ENCODE measurements around the gene DYSF. TPM values are rescaled to one million over a fixed set of nuclear protein-coding genes. Genes with fewer than 3 reads are reported as not detected.

The DYSF gene
- total RNA-seq, 1 experiment from 2014 or later, result 0.31 TPM

GRCh38 chr2:71661782-71662181, 208.4 kb downstream of the DYSF start:
- no peaks in the 10 kb centered on the region for H3K36me3 ChIP-seq (ENCODE audit: control insufficient read depth, insufficient read depth, low read length)
- no peak for ATAC-seq
- ChIA-PET CTCF (no interaction called here), POLR2A (no interaction called here)
- no TSS peak for BruUV-seq (replicated peaks)
- TF ChIP-seq, protein P1, sequence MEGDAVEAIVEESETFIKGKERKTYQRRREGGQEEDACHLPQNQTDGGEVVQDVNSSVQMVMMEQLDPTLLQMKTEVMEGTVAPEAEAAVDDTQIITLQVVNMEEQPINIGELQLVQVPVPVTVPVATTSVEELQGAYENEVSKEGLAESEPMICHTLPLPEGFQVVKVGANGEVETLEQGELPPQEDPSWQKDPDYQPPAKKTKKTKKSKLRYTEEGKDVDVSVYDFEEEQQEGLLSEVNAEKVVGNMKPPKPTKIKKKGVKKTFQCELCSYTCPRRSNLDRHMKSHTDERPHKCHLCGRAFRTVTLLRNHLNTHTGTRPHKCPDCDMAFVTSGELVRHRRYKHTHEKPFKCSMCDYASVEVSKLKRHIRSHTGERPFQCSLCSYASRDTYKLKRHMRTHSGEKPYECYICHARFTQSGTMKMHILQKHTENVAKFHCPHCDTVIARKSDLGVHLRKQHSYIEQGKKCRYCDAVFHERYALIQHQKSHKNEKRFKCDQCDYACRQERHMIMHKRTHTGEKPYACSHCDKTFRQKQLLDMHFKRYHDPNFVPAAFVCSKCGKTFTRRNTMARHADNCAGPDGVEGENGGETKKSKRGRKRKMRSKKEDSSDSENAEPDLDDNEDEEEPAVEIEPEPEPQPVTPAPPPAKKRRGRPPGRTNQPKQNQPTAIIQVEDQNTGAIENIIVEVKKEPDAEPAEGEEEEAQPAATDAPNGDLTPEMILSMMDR (IDR thresholded peaks at IDR 0.05), result no peak
- TF ChIP-seq, protein P2, sequence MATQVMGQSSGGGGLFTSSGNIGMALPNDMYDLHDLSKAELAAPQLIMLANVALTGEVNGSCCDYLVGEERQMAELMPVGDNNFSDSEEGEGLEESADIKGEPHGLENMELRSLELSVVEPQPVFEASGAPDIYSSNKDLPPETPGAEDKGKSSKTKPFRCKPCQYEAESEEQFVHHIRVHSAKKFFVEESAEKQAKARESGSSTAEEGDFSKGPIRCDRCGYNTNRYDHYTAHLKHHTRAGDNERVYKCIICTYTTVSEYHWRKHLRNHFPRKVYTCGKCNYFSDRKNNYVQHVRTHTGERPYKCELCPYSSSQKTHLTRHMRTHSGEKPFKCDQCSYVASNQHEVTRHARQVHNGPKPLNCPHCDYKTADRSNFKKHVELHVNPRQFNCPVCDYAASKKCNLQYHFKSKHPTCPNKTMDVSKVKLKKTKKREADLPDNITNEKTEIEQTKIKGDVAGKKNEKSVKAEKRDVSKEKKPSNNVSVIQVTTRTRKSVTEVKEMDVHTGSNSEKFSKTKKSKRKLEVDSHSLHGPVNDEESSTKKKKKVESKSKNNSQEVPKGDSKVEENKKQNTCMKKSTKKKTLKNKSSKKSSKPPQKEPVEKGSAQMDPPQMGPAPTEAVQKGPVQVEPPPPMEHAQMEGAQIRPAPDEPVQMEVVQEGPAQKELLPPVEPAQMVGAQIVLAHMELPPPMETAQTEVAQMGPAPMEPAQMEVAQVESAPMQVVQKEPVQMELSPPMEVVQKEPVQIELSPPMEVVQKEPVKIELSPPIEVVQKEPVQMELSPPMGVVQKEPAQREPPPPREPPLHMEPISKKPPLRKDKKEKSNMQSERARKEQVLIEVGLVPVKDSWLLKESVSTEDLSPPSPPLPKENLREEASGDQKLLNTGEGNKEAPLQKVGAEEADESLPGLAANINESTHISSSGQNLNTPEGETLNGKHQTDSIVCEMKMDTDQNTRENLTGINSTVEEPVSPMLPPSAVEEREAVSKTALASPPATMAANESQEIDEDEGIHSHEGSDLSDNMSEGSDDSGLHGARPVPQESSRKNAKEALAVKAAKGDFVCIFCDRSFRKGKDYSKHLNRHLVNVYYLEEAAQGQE (IDR thresholded peaks at IDR 0.05; ENCODE audit: insufficient read depth in 1 of 2, low read depth in 2 of 2, low read length in 1 of 2), result no peak
- TF ChIP-seq TCF7L2 (IDR thresholded peaks at IDR 0.05; ENCODE audit: low read depth, low read length) (no peak), POLR2AphosphoS5 (IDR thresholded peaks at IDR 0.05; ENCODE audit: low read depth, low read length) (no peak), SIN3A (IDR thresholded peaks at IDR 0.05; ENCODE audit: borderline replicate concordance, insufficient read depth, low read depth, low read length) (no peak)
- no peak overlapping the region for H3K4me3 ChIP-seq (ENCODE audit: low read depth in 2 of 2, low read length in 2 of 2)
- no peaks in the 10 kb centered on the region for H3K27me3 ChIP-seq (ENCODE audit: control insufficient read depth, insufficient read depth, low read length)
- H3K9me3 ChIP-seq (ENCODE audit: control insufficient read depth, insufficient read depth, low read depth, low read length), result no peaks in the 10 kb centered on the region
- intact Hi-C loops (cut with micrococcal nuclease; ENCODE audit: unreplicated experiment), result no loop called here
- no peak overlapping the region for H3K27ac ChIP-seq (ENCODE audit: low read length)
- no peak for DNase-seq (ENCODE audit: low read depth, low spot score)
- no peaks in the 10 kb centered on the region for H3K4me1 ChIP-seq (ENCODE audit: control insufficient read depth, insufficient read depth, low read length)
- in situ Hi-C loops (cut with HindIII; ENCODE audit: low pct_unique_long_range_greater_than_20kb, low sequenced_read_pairs), result no loop called here

DNA sequence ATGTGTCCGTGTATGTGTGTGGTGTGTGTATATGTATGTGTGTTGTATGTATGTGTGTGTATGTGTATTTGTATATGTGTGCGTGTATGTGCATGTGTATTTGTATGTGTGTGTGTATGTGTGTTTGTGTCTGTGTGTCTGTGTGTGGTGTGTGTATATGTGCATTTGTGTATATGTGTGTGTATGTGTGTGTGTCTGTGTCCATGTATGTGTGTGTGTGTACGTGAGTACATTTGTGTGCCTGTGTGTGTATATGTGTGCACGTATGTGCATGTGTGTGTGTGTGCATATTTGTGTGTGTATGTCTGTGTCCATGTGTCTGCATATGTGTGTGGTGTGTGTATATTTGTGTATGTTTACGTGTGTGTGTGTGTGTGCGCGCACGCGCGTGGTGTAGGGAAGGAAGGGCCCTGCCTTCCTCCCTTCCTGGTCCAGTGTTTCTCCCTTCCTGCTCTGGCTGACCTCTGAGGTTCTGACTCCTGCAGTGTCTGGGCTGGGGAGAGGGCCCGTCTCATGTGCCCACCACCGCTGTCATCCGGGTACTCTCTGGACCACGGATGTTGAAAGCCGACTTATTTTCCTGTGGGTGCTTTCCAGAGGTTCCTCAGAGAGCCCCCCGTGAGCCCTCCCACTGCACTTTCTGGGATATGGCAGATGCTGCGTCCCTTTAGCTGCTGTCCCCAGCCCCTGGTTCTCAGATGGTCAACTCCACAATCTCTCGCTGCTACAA, 209.5 kb downstream of the DYSF start:
- no peak for DNase-seq (ENCODE audit: low read depth, low spot score)
- TF ChIP-seq, protein P2 (IDR thresholded peaks at IDR 0.05; ENCODE audit: insufficient read depth in 1 of 2, low read depth in 2 of 2, low read length in 1 of 2), result no peak
- TF ChIP-seq SIN3A (IDR thresholded peaks at IDR 0.05; ENCODE audit: borderline replicate concordance, insufficient read depth, low read depth, low read length) (no peak), POLR2AphosphoS5 (IDR thresholded peaks at IDR 0.05; ENCODE audit: low read depth, low read length) (no peak), TCF7L2 (IDR thresholded peaks at IDR 0.05; ENCODE audit: low read depth, low read length) (no peak)
- no peaks in the 10 kb centered on the region for H3K36me3 ChIP-seq (ENCODE audit: control insufficient read depth, insufficient read depth, low read length)
- no TSS peak for BruUV-seq (replicated peaks)
- ChIA-PET CTCF (no interaction called here), POLR2A (no interaction called here)
- intact Hi-C loops (cut with micrococcal nuclease; ENCODE audit: unreplicated experiment) (no loop called here), in situ Hi-C loops (cut with HindIII; ENCODE audit: low pct_unique_long_range_greater_than_20kb, low sequenced_read_pairs) (no loop called here)
- no peaks in the 10 kb centered on the region for H3K4me1 ChIP-seq (ENCODE audit: control insufficient read depth, insufficient read depth, low read length)
- H3K9me3 ChIP-seq (ENCODE audit: control insufficient read depth, insufficient read depth, low read depth, low read length), result no peaks in the 10 kb centered on the region
- H3K4me3 ChIP-seq (ENCODE audit: low read depth in 2 of 2, low read length in 2 of 2), result no peak overlapping the region
- no peaks in the 10 kb centered on the region for H3K27me3 ChIP-seq (ENCODE audit: control insufficient read depth, insufficient read depth, low read length)
- H3K27ac ChIP-seq (ENCODE audit: low read length), result no peak overlapping the region
- ATAC-seq, result no peak
